ENCODE measurements around the gene FRMD5. TPM values are rescaled to one million over a fixed set of nuclear protein-coding genes. Genes with fewer than 3 reads are reported as not detected.

Gene FRMD5
- 0.49 and 15.6 TPM in 2 replicates for total RNA-seq

DNA sequence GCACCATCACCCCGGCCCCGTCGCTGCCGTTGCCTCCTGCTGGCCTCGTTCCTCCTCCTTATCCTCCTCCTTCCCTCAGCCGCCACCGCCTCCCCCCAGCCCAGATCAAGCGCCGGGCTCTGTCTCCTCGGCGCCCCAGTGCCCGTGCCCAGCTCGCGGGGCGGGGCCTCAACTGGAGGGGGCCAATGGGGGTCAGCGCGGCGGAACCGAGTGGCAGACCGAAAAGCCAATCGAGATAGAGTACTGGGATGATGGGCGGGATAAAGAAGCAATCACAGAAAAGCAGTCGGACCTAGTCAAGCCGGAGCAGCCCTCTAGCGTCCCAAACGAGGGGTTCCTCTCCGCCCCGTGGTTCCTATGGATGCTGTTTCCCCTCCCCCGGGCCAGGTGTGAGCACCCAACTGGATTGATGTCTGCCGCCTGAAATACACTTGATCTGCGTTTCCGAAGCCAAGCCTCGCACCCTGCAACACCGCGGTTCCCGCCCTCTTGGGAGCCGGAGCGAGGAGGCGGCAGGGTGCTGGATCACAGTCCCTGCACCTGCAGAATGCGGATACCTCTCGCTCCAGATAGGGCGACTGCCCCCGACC lies at the start of gene FRMD5:
Gene FRMD5, minus strand, starts transcription at position 121 of the 590 bp plus-strand sequence.

DNA sequence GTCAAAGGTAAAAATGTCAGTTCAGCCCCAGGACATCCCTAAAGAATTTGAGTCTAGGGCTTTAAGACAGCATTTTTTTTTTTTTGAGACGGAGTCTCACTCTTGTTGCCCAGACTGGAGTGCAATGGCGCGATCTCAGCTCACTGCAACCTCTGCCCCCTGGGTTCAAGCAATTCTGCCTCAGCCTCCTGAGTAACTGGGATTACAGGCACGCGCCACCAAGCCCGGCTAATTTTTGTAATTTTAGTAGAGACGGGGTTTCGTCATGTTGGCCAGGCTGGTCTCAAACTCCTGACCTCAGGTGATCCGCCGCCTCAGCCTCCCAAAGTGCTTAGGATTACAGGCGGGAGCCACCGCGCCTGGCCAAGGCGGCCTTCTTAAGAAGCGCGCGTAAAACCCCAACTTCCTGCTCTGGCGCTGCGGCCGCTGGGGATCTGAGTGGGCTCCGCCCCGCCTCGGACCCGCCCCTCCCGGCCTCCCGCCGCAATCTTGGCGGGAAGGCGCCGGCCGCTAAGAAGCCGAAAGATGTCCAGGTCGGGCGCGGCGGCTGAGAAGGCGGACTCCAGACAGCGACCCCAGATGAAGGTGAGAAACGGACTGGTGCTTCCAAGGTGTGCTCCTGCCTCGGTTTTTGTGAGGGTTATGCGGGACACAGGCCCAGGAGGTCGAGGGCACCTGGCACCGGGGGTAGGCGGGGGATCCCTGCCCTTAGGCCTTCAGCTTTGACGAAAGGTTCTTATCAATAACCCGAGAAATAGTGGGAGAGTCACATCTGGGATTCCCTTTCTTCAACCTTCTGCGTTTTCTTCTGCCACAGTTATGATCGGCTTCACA lies 368.3 kb downstream of the FRMD5 start, which contains the start of gene WDR76:
Gene WDR76, plus strand, starts transcription at position 495 of the 834 bp plus-strand sequence. Its CDS starts 31 bp downstream, at position 526.

DNA sequence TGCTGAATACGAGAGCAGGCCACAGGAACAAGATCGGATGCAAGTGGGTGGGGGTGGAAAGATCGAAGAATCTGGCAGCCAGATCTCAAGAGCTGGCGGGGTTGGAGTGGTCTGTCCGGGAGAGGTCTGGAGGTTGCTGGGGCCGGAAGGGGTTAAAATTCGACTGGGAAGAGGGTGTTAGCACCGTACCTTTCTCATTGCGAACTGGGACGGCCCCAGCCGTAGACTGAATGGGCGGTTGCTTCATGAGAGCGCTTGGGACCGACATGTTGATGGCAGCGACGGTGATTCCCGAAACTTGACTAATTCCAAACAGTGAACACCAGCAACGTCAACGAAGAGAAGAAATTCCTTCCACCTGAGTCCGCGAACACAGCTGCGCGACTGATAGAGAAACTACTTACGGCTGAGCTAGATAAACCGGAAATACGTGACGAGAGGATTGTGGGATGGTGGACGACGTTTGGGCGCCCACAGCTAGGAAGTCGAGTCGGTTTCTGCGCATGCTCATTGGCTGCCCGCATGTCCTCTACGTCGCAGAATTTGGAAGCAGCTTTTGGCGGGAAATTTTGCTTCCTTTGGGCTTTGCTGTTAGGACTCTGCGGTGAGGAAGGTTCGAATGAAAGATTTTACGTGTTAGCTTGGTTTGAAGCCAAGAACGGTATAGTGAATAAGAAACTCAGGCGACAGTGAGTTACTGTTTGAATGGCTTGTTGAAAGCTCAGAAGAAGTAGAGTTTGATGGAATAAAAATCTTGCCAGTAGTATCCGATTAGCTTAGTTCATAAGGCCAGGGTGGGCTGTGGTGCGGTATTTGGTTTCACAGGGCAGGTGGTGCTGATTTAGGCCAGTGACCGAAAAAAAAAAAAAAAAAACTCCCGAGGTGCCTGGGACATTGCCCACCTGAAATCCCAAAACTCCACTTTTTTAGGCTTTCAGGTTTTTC lies 370.5 kb downstream of the FRMD5 start, which contains the start of gene MFAP1:
Gene MFAP1, minus strand, starts transcription at position 389 of the 945 bp plus-strand sequence. Its CDS starts 121 bp downstream, at position 268.

Other genes starting within 250 kb of the FRMD5 start
- gene GOLM2, start 93.4 kb upstream of the FRMD5 start, total RNA-seq = 39.8 and 64.9 TPM in 2 replicates
- 50.0 and 112 TPM in 2 replicates for gene CTDSPL2, start 232.4 kb upstream of the FRMD5 start, total RNA-seq

All from bladder microvascular endothelial cell (primary cell).